Glomerular visceral epithelial cell (primary cell): ENCODE measurements around the gene METRN.

Source experiments
- DNase-seq: peaks from one replicate; pipeline ENCODE4 v3.0.0-alpha.2; 2016; ENCODE audit errors: extremely low spot score

The METRN gene

DNA sequence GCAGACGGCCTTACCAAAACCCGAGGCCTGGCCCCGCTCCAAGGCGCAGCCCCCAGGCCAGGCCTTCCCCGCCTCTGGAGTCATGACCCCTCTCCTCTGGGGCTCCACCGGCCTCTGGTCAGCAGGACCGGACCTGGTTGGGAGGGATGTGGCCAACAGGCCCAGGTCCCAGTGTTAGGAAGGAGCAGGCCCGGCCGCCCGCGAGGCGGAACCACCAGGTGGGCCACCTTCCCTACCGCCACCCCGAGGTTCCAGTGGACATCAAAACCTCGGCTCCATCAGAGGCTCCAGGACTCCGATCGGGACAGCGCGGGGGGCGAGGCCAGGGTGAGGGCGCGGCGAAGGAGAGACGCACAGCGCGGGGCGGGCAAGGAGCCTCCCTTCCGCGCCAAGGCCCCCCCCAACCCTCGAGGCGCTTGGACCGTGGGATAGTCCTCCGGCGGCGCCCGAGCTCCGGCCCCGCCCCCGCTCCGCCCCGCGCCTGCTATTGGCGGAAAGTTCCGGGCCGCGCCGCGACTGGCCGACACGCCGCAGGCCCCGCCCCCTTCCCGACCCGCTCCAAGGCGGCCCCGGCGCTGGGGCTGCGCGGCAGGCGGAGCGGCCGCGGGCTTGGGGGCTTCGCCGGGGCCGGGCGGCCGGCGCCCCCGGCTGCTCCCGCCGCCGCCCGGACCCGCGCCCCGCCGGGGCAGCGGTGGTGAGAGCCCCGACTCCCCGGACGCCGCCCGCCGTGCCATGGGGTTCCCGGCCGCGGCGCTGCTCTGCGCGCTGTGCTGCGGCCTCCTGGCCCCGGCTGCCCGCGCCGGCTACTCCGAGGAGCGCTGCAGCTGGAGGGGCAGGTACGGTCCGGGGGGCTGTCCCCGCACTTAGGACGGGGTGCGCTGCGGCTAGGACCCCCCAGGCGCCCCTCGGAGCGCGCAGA is at the start of gene METRN:
METRN (plus strand) TSS at position 561 of the 919 bp plus-strand sequence; CDS start at position 733, 172 bp downstream.
- peak; percentile 84 for DNase-seq

DNA sequence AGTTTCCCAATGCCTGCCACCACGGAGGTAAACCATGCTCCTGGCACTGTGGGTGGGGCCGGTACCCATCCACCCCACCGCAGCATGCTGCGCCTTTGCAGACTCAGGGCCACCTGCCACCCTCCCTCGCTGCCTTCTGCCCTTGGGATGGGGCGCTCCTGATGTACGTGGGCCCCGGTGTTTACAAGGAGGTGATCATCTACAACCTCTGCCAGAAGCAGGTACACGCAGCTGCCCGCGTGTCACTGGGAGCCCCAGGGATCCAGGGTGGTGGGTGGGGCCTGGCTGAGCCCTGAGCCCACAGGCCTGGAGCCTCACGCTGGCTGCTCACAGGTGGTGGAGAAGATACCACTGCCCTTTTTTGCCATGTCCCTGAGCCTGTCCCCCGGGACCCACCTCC is 48.3 kb upstream of the METRN start:
- no peak for DNase-seq

GRCh38 chr16:667113-667779 is 47.7 kb upstream of the METRN start:
- no peak for DNase-seq

GRCh38 chr16:667780-668518 is 47.0 kb upstream of the METRN start, which contains the start of gene RHOT2:
Gene RHOT2, plus strand, starts transcription at chr16:668132. Its CDS starts 68 bp downstream, at chr16:668200.
- DNase-seq: peak; percentile 90

DNA sequence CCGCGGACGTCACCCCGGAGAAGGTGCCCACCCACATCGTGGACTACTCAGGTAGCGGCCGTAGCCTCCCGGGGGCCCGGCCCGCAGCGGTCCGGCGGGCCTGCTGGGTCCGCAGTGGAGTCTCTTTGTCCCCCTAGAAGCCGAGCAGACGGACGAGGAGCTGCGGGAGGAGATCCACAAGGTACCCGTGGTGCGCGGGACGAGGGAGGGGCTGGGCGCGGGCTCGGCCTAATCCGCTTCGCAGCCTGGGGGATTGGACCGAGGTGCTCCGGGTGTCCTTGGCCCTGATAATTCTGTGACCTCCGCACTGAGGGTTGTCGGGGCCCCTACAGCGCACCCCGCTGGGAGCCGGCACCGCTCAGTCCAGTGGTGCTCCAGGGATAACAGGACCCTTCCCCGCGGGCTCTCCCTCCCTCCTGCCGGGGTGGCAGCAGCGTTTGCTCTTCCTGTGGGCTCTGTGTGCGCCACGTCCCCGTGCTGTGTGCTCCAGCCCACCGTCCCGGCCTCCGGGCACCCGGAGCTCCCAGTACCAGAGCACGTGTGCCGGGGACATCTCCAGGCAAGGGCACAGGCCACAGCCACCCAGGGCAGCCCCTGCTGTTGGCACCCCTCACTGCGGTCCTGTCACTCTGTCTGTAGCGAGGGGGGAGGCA is 46.3 kb upstream of the METRN start:
- no peak for DNase-seq

- no peak for DNase-seq
Observed at GRCh38 chr16:669666-670065, 45.3 kb upstream of the METRN start.

- DNase-seq: no peak
Observed at GRCh38 chr16:670485-671352, 44.2 kb upstream of the METRN start.

DNA sequence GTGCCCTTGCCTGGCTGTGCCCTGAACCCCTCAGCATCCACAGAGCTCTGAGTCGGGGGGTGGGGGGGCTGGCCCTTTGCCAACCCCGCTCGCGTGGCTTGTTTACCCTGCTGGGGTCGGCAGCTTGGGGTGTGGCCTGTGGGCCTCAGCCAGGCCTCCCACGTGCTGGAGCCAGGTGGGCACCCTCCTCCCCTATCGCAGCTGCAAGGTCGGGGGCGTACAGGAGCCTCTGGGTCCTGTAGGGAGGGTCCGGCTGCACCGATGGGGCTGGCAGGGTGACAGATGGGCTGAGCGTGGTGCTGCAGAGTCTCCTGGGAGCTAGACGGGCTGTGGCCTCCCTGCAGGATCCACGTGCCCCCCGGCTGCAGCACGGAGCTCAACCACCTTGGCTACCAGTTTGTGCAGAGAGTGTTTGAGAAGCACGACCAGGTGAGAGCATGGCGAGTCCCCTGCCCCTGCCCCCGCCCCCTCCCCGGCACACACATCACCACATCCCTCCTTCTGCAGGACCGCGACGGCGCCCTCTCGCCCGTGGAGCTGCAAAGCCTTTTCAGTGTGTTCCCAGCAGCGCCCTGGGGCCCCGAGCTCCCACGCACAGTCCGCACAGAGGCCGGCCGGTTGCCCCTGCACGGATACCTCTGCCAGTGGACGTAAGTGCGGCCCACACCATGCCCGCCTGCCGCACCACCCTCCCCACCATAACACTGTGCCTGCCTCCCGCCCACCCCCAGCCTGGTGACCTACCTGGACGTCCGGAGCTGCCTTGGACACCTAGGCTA is 43.4 kb upstream of the METRN start:
- DNase-seq: no peak

GRCh38 chr16:672371-672770 is 42.5 kb upstream of the METRN start:
- DNase-seq: no peak

DNA sequence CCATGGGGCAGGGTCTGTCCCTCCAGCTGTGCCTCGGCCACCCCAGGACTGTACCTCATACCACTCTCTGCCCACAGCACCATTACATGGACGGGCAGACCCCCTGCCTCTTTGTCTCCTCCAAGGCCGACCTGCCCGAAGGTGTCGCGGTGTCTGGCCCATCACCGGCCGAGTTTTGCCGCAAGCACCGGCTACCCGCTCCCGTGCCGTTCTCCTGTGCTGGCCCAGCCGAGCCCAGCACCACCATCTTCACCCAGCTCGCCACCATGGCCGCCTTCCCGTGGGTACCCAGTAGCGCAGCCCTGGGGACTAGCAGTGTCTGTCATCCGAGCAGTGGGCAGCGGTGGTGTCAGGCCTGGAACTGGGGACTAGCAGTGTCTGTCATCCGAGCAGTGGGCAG is 42.1 kb upstream of the METRN start:
- DNase-seq: no peak

DNA sequence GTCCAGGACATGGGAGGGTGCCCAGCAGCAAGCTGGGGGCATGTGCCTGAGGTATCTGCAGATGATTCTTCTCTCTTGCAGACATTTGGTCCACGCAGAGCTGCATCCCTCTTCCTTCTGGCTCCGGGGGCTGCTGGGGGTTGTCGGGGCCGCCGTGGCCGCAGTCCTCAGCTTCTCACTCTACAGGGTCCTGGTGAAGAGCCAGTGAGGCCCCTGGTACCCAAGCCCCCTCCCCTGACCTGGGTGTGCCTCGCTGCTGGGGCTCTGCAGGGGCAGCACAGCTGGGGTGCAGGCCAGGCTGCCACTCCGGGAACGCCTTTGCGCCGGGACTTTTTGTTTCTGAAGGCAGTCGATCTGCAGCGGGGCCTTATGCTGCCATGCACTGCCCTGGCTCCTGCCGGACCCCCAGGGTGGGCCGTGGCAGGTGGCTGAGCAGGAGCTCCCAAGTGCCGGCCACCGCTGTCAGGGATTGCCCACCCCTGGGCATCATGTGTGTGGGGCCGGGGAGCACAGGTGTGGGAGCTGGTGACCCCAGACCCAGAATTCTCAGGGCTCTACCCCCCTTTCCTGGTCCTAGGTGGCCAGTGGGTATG is 41.4 kb upstream of the METRN start:
- no peak for DNase-seq

- no peak for DNase-seq
Observed at GRCh38 chr16:674214-674881, 40.6 kb upstream of the METRN start.

GRCh38 chr16:674968-675883 is 39.7 kb upstream of the METRN start, which contains the start of gene RHBDL1:
Gene RHBDL1, plus strand, starts transcription at chr16:675671. Its CDS starts 120 bp downstream, at chr16:675791.
- no peak for DNase-seq

- no peak for DNase-seq
Observed at GRCh38 chr16:675884-676564, 38.9 kb upstream of the METRN start.

GRCh38 chr16:676565-676902 is 38.4 kb upstream of the METRN start:
- DNase-seq: no peak

DNA sequence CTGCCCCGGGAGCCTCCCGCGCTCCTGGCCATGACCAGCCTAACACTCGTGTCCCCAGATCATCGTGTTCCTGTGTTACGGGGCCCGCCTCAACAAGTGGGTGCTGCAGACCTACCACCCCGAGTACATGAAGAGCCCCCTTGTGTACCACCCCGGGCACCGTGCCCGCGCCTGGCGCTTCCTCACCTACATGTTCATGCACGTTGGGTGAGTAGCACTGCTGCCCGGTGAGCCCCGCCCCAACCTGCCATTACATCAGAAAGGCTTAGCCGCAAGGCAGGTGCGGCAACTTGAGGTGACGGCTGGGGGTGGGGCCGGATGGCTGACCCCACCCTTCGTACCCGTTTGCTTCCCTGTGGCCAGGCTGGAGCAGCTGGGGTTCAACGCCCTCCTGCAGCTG is 38.0 kb upstream of the METRN start:
- DNase-seq: no peak
